Smooth muscle cell (in vitro differentiated cells): Measurements from ENCODE around the gene CTBP2. TPM values are rescaled to one million over a fixed set of nuclear protein-coding genes. Genes with fewer than 3 reads are reported as not detected.

Experiments
- DNase-seq: peaks from one replicate; lab custom pipeline; 2025; ENCODE audit not compliant: unreplicated experiment; lab: John Stamatoyannopoulos, UW
- H2AFZ ChIP-seq: fragments of 200-600 bp; sonication (generic); 2 replicates; pipeline ENCODE4 v1.6.0; 2016; ENCODE audit warnings: antibody characterized with exemption, low read depth, mild to moderate bottlenecking
- H3F3A ChIP-seq: fragments of 200-600 bp; sonication (generic); 2 replicates; pipeline ENCODE4 v1.6.0; 2017; ENCODE audit warnings: antibody characterized with exemption, low read depth
- H3K27ac ChIP-seq: fragments of 200-600 bp; sonication (generic); 2 replicates; pipeline ENCODE4 v1.5.1; 2016; ENCODE audit warnings: low read depth, mild to moderate bottlenecking
- H3K27me3 ChIP-seq: fragments of 200-600 bp; sonication (generic); 2 replicates; pipeline ENCODE4 v1.6.1; 2016; ENCODE audit warnings: low read depth, mild to moderate bottlenecking
- H3K36me3 ChIP-seq: fragments of 200-600 bp; sonication (generic); 2 replicates; pipeline ENCODE4 v1.5.1; 2016; ENCODE audit warnings: low read depth
- H3K4me1 ChIP-seq: fragments of 200-600 bp; sonication (generic); 2 replicates; pipeline ENCODE4 v1.5.1; 2016; ENCODE audit warnings: low read depth
- H3K4me2 ChIP-seq: fragments of 200-600 bp; sonication (generic); 2 replicates; pipeline ENCODE4 v1.6.0; 2016; ENCODE audit warnings: mild to moderate bottlenecking
- H3K4me3 ChIP-seq: fragments of 200-600 bp; sonication (generic); 2 replicates; pipeline ENCODE4 v1.5.1; 2016; ENCODE audit warnings: mild to moderate bottlenecking
- H3K79me2 ChIP-seq: fragments of 200-600 bp; sonication (generic); 2 replicates; pipeline ENCODE4 v1.6.0; 2016; ENCODE audit warnings: low read depth, mild to moderate bottlenecking
- H3K9ac ChIP-seq: fragments of 200-600 bp; sonication (generic); 2 replicates; pipeline ENCODE4 v1.6.0; 2016; ENCODE audit warnings: low read depth
- H3K9me3 ChIP-seq: fragments of 200-600 bp; sonication (generic); replicated peaks from 2 replicates; pipeline ENCODE4 v1.5.1; 2016; ENCODE audit warnings: low read depth
- H4K20me1 ChIP-seq: fragments of 200-600 bp; sonication (generic); 2 replicates; pipeline ENCODE4 v1.6.0; 2016; ENCODE audit warnings: low read depth
- WGBS: methylation state at CpG from one replicate; pipeline ENCODE4 v1.1.7; 2016; ENCODE audit warnings: low lambda C conversion rate; 5-methylcytosine and 5-hydroxymethylcytosine counted together
- polyA plus RNA-seq: library from polyadenylated mRNA; unstranded; fragments of >200 nt; fragmentation: Nextera tagmentation; extraction: Ambion mirVana; gene quantifications from 2 replicates; pipeline ENCODE4 v1.2.1, GENCODE V29; 2016
- total RNA-seq: library from RNA; depleted of rRNA; stranded (reverse); fragments of >200 nt; gene quantifications from 2 replicates; pipeline ENCODE4 v1.2.3, GENCODE V29; 2014
- TF ChIP-seq, protein P1 (sequence below): fragments of 200-600 bp; sonication (generic); IDR thresholded peaks from 2 replicates; pipeline ENCODE4 v1.5.1; 2017; ENCODE audit warnings: borderline replicate concordance, mild to moderate bottlenecking, antibody characterized with exemption; ENCODE audit not compliant: insufficient read depth, poor library complexity, severe bottlenecking

The CTBP2 gene
- total and polyA plus RNA-seq, 2 experiments from 2014 or later, result 49.9 to 69.5 TPM

DNA sequence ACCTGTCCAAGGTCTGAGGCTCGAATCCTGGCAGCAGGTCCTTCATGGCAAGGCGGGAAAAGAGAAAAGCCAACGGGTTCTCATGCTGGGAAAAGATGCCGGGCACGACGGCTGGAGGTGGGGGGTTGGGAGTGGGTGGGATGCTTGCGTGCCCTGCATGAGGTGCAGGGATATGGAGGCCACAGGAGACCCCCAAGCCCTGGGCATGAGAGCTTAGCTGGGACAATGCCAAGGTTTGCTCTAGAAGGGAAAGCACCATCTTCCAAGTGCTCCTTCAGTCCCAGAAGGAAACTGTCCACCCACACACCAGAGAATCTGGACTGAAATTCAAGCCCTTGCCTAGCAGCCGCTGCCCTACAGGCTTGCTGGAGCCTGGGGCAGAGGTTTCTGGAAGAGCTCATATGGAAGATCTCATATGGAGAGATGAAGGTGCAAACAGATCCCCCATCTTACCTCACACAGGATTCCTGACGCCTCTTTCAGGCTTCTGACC lies 154.1 kb downstream of the CTBP2 start:
- Histone ChIP-seq H3K36me3 (no peaks in the 10 kb centered on the region), H3K4me3 (no peak overlapping the region), H3K79me2 (peaks cover 54% of the 10 kb centered on the region), H3K27me3 (no peaks in the 10 kb centered on the region), H4K20me1 (peaks cover 99% of the 10 kb centered on the region), H2AFZ (no peak overlapping the region), H3F3A (no peaks in the 10 kb centered on the region), H3K27ac (no peak overlapping the region), H3K9me3 (no peaks in the 10 kb centered on the region), H3K4me2 (no peak overlapping the region), H3K4me1 (no peaks in the 10 kb centered on the region), H3K9ac (no peak overlapping the region)
- DNase-seq, result no peak
- TF ChIP-seq, protein P1, sequence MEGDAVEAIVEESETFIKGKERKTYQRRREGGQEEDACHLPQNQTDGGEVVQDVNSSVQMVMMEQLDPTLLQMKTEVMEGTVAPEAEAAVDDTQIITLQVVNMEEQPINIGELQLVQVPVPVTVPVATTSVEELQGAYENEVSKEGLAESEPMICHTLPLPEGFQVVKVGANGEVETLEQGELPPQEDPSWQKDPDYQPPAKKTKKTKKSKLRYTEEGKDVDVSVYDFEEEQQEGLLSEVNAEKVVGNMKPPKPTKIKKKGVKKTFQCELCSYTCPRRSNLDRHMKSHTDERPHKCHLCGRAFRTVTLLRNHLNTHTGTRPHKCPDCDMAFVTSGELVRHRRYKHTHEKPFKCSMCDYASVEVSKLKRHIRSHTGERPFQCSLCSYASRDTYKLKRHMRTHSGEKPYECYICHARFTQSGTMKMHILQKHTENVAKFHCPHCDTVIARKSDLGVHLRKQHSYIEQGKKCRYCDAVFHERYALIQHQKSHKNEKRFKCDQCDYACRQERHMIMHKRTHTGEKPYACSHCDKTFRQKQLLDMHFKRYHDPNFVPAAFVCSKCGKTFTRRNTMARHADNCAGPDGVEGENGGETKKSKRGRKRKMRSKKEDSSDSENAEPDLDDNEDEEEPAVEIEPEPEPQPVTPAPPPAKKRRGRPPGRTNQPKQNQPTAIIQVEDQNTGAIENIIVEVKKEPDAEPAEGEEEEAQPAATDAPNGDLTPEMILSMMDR, result no peak
- WGBS, result 83% methylated on average over 6 of the region's 9 CpGs

DNA sequence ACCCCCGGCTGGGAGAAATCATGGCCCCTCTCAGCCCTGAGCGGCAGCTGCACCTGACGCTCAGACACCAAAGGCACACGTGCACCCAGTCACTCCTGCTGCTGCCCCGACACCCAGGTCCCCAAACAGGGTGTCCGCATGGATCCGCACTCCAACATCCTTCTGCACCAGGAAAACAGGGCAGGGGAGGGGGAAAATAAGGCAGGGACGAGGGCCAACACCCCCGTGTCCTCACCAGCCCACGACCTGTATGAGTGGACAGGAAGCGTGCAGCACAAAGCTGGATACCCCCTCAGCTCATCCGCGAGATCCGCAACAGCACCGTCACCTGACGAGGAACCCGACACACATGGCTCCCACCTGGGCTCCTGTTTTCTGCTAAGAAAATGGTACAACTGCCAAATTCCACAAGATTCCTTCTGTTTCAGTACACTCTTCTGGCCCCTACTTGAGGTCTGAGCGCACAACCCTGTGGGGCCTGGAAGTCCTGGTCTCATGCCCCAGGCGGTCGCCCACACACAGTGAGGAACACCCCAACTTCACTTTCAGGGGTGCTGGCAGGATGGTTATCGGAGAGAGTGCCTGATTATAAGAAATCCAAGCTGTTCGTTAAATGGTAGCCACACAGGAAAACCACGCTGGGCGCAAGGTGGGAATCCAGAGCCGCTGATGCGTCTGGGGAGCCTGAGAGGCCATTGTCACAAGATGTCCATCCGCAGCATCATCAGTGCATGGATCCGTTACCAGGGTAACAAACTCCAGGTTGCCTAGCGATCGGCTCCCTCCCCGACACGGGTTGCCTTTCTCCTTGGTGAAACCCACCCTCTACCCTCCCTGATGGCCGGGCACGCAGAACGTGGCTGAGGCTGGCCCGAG lies 154.8 kb downstream of the CTBP2 start:
- Histone ChIP-seq H3K36me3 (no peaks in the 10 kb centered on the region), H3K27me3 (no peaks in the 10 kb centered on the region), H2AFZ (no peak overlapping the region), H3K9ac (no peak overlapping the region), H3K79me2 (peaks cover 49% of the 10 kb centered on the region), H3K4me1 (no peaks in the 10 kb centered on the region), H3K4me3 (no peak overlapping the region), H3F3A (no peaks in the 10 kb centered on the region), H4K20me1 (peaks cover 99% of the 10 kb centered on the region), H3K9me3 (no peaks in the 10 kb centered on the region), H3K27ac (no peak overlapping the region), H3K4me2 (no peak overlapping the region)
- 97% methylated on average over 36 of the region's 36 CpGs for WGBS
- TF ChIP-seq, protein P1, result no peak
- DNase-seq, result no peak

DNA sequence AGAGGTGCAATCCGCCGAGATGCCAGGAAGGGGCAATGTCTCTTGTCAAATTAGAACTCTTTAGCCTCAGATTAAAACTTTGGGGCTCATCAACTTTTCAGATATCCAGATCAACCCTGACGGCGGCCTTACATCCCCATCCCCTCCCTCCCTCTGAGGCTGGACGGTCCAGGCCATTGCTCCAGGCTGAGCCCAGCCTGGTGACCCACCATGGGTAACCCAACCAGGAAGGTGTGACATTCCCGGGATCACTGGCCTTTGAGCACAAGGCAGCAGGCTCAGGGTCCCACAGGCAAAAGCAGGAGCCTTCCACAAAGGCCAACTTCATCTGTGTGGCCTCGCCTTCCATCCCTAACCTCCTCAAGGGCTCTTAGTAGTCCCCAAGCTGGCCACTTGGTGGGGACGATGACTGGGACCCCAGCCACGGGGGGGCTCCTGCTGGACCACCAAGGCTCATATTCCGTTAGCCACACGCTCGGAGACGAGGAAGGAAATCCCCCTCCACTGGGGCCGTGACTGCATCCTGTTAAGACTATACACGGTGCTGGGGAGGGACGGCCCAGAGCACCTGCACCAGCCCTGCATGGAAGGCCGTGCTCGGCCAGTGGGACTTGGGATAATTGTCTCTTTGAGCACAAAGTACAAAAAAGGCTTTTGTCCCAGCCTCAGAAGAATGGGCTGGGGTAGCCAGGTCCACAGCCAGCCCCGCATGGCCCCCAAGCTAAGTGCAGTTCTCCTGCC lies 155.6 kb downstream of the CTBP2 start:
- Histone ChIP-seq H3K4me3 (no peak overlapping the region), H3K9me3 (no peaks in the 10 kb centered on the region), H3K27me3 (no peaks in the 10 kb centered on the region), H3K79me2 (peaks cover 43% of the 10 kb centered on the region), H3K4me1 (no peaks in the 10 kb centered on the region), H3K27ac (no peak overlapping the region), H3K4me2 (no peak overlapping the region), H3F3A (no peaks in the 10 kb centered on the region), H3K36me3 (no peaks in the 10 kb centered on the region), H4K20me1 (peaks cover 99% of the 10 kb centered on the region), H3K9ac (no peak overlapping the region), H2AFZ (no peak overlapping the region)
- TF ChIP-seq, protein P1, result no peak
- 95% methylated on average over 19 of the region's 19 CpGs for WGBS
- no peak for DNase-seq
